Endothelial cell of umbilical vein (primary cell): ENCODE results near the gene FCMR.

ENCODE experiments used
- EZH2 ChIP-seq: IDR thresholded peaks from 2 replicates; pipeline ENCODE4 v1.6.1; 2012; ENCODE audit warnings: borderline replicate concordance, low read depth, mild to moderate bottlenecking, moderate library complexity, low read length, inconsistent platforms; ENCODE audit not compliant: severe bottlenecking
- FOS ChIP-seq: IDR thresholded peaks from 2 replicates; pipeline ENCODE4 v1.6.1; 2011; ENCODE audit warnings: mild to moderate bottlenecking, low read length, moderate library complexity, borderline replicate concordance; ENCODE audit not compliant: insufficient read depth
- POLR2A ChIP-seq: IDR thresholded peaks from 2 replicates; pipeline ENCODE4 v1.6.1; 2012; ENCODE audit warnings: low read depth, mild to moderate bottlenecking, control low read depth, low read length
- POLR2AphosphoS5 ChIP-seq: IDR thresholded peaks from 2 replicates; pipeline ENCODE4 v1.6.1; 2012; ENCODE audit warnings: low read depth, mild to moderate bottlenecking, control low read depth, low read length, moderate library complexity; ENCODE audit not compliant: insufficient read depth
- TF ChIP-seq, protein P1 (sequence below), 2 donors: IDR thresholded peaks; 1 replicate in 1 of 2; 2 replicates in 1 of 2; pipeline ENCODE4 v1.5.1; 2011; ENCODE audit warnings: low read length in 2 of 2, mild to moderate bottlenecking in 2 of 2, moderate library complexity in 2 of 2, control low read depth in 1 of 2, inconsistent platforms in 1 of 2, low read depth in 1 of 2; ENCODE audit not compliant: insufficient read depth in 1 of 2; ENCODE audit errors: extremely low read depth in 1 of 2

DNA sequence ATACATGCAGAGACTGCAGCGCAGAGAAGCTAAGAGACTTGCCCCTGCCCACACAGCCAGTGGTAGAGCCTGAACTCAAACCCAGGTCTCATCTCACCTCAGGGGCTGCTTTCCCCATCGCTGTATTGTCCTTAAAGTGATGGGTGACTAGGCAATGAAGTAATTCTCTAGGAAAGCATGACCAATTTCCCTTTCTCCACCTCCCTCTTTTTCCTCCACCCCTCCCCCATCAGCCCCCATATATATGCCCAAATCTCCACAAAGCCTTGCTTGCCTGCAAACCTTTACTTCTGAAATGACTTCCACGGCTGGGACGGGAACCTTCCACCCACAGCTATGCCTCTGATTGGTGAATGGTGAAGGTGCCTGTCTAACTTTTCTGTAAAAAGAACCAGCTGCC is 24.6 kb downstream of the FCMR start, which contains the start of gene IL24:
- TF ChIP-seq, protein P1, sequence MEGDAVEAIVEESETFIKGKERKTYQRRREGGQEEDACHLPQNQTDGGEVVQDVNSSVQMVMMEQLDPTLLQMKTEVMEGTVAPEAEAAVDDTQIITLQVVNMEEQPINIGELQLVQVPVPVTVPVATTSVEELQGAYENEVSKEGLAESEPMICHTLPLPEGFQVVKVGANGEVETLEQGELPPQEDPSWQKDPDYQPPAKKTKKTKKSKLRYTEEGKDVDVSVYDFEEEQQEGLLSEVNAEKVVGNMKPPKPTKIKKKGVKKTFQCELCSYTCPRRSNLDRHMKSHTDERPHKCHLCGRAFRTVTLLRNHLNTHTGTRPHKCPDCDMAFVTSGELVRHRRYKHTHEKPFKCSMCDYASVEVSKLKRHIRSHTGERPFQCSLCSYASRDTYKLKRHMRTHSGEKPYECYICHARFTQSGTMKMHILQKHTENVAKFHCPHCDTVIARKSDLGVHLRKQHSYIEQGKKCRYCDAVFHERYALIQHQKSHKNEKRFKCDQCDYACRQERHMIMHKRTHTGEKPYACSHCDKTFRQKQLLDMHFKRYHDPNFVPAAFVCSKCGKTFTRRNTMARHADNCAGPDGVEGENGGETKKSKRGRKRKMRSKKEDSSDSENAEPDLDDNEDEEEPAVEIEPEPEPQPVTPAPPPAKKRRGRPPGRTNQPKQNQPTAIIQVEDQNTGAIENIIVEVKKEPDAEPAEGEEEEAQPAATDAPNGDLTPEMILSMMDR (IDR thresholded peaks at IDR 0.05; ENCODE audit: extremely low read depth in 1 of 2, insufficient read depth in 1 of 2, low read depth in 1 of 2, low read length in 2 of 2): no peak
- no peak for TF ChIP-seq EZH2
- no peak for TF ChIP-seq POLR2AphosphoS5
- TF ChIP-seq POLR2A: no peak
- TF ChIP-seq FOS: no peak
